DND-41 (cell line): ENCODE results near the gene CRYGC.
"Not testable (repeated sequence)": the region's sequence is repeated elsewhere in the genome, so short reads cannot be mapped to it uniquely, and the experiment has no call there.

ENCODE experiments used
- ATAC-seq: fragments of 200-7000 bp; cut with Tn5 transposase; 3 replicates; pipeline ENCODE4 v1.9.1; 2021; ENCODE audit warnings: low read depth; ENCODE audit not compliant: insufficient read depth
- DNase-seq: peaks from one replicate; pipeline ENCODE4 v3.0.0-alpha.2; 2020
- H2AFZ ChIP-seq: 2 replicates; pipeline ENCODE4 v1.6.0; 2012; ENCODE audit warnings: low read depth, low read length
- H3K27ac ChIP-seq: 2 replicates; pipeline ENCODE4 v1.5.1; 2012; ENCODE audit warnings: low read length, inconsistent platforms
- H3K27me3 ChIP-seq: fragments of 200-600 bp; sonication (generic); 2 replicates; pipeline ENCODE4 v1.6.0; 2012; ENCODE audit warnings: low read length, mild to moderate bottlenecking, inconsistent platforms; ENCODE audit not compliant: insufficient read depth, poor library complexity
- H3K36me3 ChIP-seq: 2 replicates; pipeline ENCODE4 v1.5.1; 2012; ENCODE audit warnings: low read length, inconsistent platforms; ENCODE audit not compliant: insufficient read depth
- H3K4me1 ChIP-seq: 2 replicates; pipeline ENCODE4 v1.5.1; 2012; ENCODE audit warnings: mild to moderate bottlenecking, low read length; ENCODE audit not compliant: insufficient read depth
- H3K4me2 ChIP-seq: 2 replicates; pipeline ENCODE4 v1.6.0; 2012; ENCODE audit warnings: mild to moderate bottlenecking, moderate library complexity, low read length, inconsistent platforms; ENCODE audit not compliant: insufficient read depth
- H3K4me3 ChIP-seq, 2 experiments: fragments of 200-600 bp in 1 of 2; shearing (Covaris generic) in 1 of 2; 2 replicates each; pipeline ENCODE4 v1.5.1; 2012 to 2016; ENCODE audit warnings: inconsistent platforms in 2 of 2, low read length in 2 of 2, mild to moderate bottlenecking in 2 of 2, low read depth in 1 of 2, moderate library complexity in 1 of 2
- H3K79me2 ChIP-seq: 2 replicates; pipeline ENCODE4 v1.6.0; 2012; ENCODE audit warnings: low read length, inconsistent platforms; ENCODE audit not compliant: insufficient read depth
- H3K9ac ChIP-seq: 2 replicates; pipeline ENCODE4 v1.6.0; 2012; ENCODE audit warnings: low read depth, mild to moderate bottlenecking, inconsistent platforms, low read length, moderate library complexity
- H3K9me3 ChIP-seq: 2 replicates; pipeline ENCODE4 v1.5.1; 2012; ENCODE audit warnings: low read length, moderate library complexity, mild to moderate bottlenecking, inconsistent platforms; ENCODE audit not compliant: insufficient read depth, severe bottlenecking
- H4K20me1 ChIP-seq: 2 replicates; pipeline ENCODE4 v1.6.0; 2012; ENCODE audit warnings: low read length; ENCODE audit not compliant: insufficient read depth
- EZH2 ChIP-seq: IDR thresholded peaks from 3 replicates; pipeline ENCODE4 v1.6.1; 2012; ENCODE audit warnings: borderline replicate concordance, low read depth, mild to moderate bottlenecking, moderate library complexity, low read length, inconsistent platforms; ENCODE audit not compliant: severe bottlenecking
- TF ChIP-seq, protein P1 (sequence below): IDR thresholded peaks from 2 replicates; pipeline ENCODE4 v1.5.1; 2012; ENCODE audit warnings: borderline replicate concordance, low read length, moderate library complexity, mild to moderate bottlenecking; ENCODE audit not compliant: poor library complexity, severe bottlenecking; ENCODE audit errors: extremely low read depth

CRYGC gene

DNA sequence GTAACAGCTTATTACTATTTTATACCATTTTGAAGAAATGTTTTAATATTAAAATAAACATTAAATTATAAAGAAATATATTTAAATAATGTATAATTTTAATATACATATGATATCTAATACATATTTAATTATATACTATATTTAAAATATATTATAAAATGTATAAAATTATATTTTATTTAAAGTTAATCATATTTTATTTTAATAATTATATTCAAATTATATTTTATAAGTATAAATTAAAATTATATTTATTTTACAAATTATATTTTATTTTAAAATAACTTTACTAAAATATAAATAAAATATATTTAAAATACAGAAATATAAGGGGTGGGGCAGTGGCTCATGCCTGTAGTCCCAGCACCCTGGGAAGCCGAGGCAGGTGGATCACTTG, 7.4 kb downstream of the CRYGC start:
- Histone ChIP-seq H3K9me3 (no peaks in the 10 kb centered on the region), H3K27ac (no peak overlapping the region), H2AFZ (no peak overlapping the region), H3K4me2 (no peak overlapping the region), H3K27me3 (peaks cover 3% of the 10 kb centered on the region), H3K4me3 (no peak overlapping the region), H3K79me2 (no peaks in the 10 kb centered on the region), H3K36me3 (no peaks in the 10 kb centered on the region), H3K4me1 (no peaks in the 10 kb centered on the region), H4K20me1 (no peaks in the 10 kb centered on the region), H3K9ac (no peak overlapping the region)
- ATAC-seq (no peak), DNase-seq (no peak)
- TF ChIP-seq, protein P1, sequence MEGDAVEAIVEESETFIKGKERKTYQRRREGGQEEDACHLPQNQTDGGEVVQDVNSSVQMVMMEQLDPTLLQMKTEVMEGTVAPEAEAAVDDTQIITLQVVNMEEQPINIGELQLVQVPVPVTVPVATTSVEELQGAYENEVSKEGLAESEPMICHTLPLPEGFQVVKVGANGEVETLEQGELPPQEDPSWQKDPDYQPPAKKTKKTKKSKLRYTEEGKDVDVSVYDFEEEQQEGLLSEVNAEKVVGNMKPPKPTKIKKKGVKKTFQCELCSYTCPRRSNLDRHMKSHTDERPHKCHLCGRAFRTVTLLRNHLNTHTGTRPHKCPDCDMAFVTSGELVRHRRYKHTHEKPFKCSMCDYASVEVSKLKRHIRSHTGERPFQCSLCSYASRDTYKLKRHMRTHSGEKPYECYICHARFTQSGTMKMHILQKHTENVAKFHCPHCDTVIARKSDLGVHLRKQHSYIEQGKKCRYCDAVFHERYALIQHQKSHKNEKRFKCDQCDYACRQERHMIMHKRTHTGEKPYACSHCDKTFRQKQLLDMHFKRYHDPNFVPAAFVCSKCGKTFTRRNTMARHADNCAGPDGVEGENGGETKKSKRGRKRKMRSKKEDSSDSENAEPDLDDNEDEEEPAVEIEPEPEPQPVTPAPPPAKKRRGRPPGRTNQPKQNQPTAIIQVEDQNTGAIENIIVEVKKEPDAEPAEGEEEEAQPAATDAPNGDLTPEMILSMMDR, result no peak

DNA sequence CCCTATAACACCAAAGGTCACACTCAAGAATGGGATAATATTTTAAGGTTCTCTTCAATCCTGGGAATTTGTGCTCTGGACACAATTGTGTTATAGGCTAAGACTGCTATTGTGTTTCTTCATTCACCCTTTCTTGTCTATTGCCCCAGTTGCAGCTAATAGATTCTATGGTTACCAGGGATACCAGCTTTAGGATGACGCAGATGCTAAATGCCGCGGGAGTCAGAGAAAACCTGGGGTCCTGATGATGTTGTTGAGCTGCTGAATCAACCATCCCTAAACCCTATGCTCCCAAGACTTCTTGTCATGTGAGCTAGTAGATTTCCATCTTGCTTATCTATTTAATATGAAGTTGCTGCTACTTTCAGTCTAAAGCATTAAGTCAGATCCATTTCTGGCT, 10.7 kb downstream of the CRYGC start:
- H2AFZ ChIP-seq, result no peak overlapping the region
- DNase-seq (no peak), ATAC-seq (no peak)
- no peaks in the 10 kb centered on the region for H3K36me3 ChIP-seq
- no peaks in the 10 kb centered on the region for H3K9me3 ChIP-seq
- no peak overlapping the region for H3K27ac ChIP-seq
- no peak overlapping the region for H3K9ac ChIP-seq
- H4K20me1 ChIP-seq, result no peaks in the 10 kb centered on the region
- H3K4me3 ChIP-seq, result no peak overlapping the region
- no peaks in the 10 kb centered on the region for H3K4me1 ChIP-seq
- peaks cover 3% of the 10 kb centered on the region for H3K27me3 ChIP-seq
- TF ChIP-seq, protein P1, result no peak
- TF ChIP-seq EZH2, result no peak
- H3K79me2 ChIP-seq, result no peaks in the 10 kb centered on the region
- no peak overlapping the region for H3K4me2 ChIP-seq

DNA sequence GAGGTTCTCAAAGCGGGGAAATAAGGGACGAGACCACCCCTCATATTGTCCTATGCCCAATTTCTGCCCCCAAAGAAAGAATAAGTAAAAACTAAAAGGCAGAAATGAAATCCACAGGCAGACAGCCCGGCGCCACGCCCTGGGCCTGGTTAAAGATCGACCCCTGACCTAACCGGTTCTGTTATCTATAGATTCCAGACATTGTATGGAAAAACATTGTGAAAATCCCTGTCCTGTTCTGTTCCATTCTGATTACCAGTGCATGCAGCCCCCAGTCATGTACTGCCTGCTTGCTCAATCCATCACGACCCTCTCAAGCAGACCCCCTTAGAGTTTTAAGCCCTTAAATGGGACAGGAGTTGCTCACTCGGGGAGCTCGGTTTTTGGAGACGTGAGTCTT, 12.2 kb downstream of the CRYGC start:
- not testable (repeated sequence) for H3K27ac ChIP-seq, H4K20me1 ChIP-seq, ATAC-seq, H2AFZ ChIP-seq, H3K27me3 ChIP-seq, H3K36me3 ChIP-seq, DNase-seq, H3K4me3 ChIP-seq, H3K79me2 ChIP-seq, H3K9me3 ChIP-seq, H3K4me1 ChIP-seq, H3K9ac ChIP-seq, H3K4me2 ChIP-seq

DNA sequence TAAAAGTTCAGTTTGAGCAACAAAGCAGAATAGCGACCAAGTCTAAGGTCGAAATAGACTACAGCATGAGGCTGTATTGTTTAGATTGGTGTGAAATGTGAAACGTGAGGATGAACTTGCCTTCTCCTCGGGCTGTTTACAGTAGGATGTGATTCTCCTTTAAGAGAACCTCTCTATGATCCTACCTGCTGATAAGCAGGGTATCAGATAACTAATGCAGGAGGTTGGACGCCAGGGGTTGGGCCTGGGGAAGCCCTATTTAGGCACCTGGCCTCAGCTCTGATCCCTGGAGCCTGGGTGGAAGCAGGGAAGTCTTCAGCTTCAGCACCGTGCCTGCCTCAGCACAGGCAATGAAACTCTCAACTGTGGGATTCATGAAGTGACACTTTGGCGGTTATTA, 16.7 kb downstream of the CRYGC start:
- no peak overlapping the region for H3K9ac ChIP-seq
- H4K20me1 ChIP-seq, result no peaks in the 10 kb centered on the region
- no peak overlapping the region for H3K27ac ChIP-seq
- H3K79me2 ChIP-seq, result no peaks in the 10 kb centered on the region
- no peaks in the 10 kb centered on the region for H3K4me1 ChIP-seq
- no peak overlapping the region for H3K4me2 ChIP-seq
- no peak for TF ChIP-seq EZH2
- TF ChIP-seq, protein P1, result no peak
- ATAC-seq (no peak), DNase-seq (no peak)
- H3K27me3 ChIP-seq, result no peaks in the 10 kb centered on the region
- H3K36me3 ChIP-seq, result no peaks in the 10 kb centered on the region
- H3K9me3 ChIP-seq, result no peaks in the 10 kb centered on the region
- H3K4me3 ChIP-seq, result no peak overlapping the region
- no peak overlapping the region for H2AFZ ChIP-seq

DNA sequence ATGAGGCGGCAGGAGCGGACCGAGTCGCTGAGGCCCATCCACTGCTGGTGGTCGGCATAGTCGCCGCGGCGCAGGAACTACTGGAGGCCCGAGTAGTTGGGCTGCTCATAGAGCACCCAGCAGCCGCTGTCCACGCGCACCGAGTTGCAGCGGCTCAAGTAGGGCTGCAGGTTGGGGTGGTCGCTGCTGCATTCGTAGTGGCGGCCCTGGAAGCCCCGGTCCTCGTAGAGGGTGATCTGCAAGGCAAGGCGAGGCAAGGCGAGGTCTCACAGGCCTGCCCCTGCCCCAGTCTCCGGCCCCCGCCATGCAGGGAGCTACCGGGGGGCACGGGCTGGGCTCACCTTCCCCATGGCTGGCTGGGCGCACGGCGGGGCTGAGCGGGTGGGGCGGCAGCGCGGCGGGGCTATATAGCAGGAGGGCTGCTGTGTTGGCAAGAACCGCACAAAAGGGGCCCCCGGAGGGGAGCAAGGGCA, 17.3 kb downstream of the CRYGC start:
- H3K27ac ChIP-seq, H3K4me1 ChIP-seq, H2AFZ ChIP-seq, H3K36me3 ChIP-seq, H3K9me3 ChIP-seq, ATAC-seq, H4K20me1 ChIP-seq, H3K79me2 ChIP-seq, H3K4me3 ChIP-seq, DNase-seq, H3K4me2 ChIP-seq, H3K27me3 ChIP-seq, H3K9ac ChIP-seq: not testable (repeated sequence)
